HepG2 (cell line): ENCODE results near the gene DHRS1. TPM values are rescaled to one million over a fixed set of nuclear protein-coding genes. Genes with fewer than 3 reads are reported as not detected.

Experiments
- AGO1 ChIP-seq: fragments of 200-400 bp; formaldehyde crosslinking; IDR thresholded peaks from 2 replicates; pipeline ENCODE4 v1.6.1; 2017; ENCODE audit warnings: mild to moderate bottlenecking, low read depth, low read length, moderate library complexity; ENCODE audit not compliant: poor library complexity, severe bottlenecking
- FLYWCH1 ChIP-seq: sonication (generic); formaldehyde crosslinking; IDR thresholded peaks from 2 replicates; pipeline ENCODE4 v1.8.1; 2023; ENCODE audit warnings: mild to moderate bottlenecking, missing genetic modification reagents
- GZF1 ChIP-seq: sonication (generic); formaldehyde crosslinking; IDR thresholded peaks from 2 replicates; pipeline ENCODE4 v1.5.1; 2020; ENCODE audit warnings: mild to moderate bottlenecking, missing genetic modification reagents
- HNF4A ChIP-seq: sonication (generic); formaldehyde crosslinking; IDR thresholded peaks from 2 replicates; pipeline ENCODE4 v1.4.0; 2020; ENCODE audit warnings: missing genetic modification reagents
- SP5 ChIP-seq: IDR thresholded peaks from 2 replicates; pipeline ENCODE4 v1.6.1; 2016; ENCODE audit warnings: low read depth, borderline replicate concordance
- TBX2 ChIP-seq: sonication (generic); formaldehyde crosslinking; IDR thresholded peaks from 2 replicates; pipeline ENCODE4 v1.5.0; 2020; ENCODE audit warnings: missing genetic modification reagents, mild to moderate bottlenecking, borderline replicate concordance
- THYN1 ChIP-seq: sonication (generic); formaldehyde crosslinking; IDR thresholded peaks from 2 replicates; pipeline ENCODE4 v1.8.1; 2023; ENCODE audit warnings: low read depth, mild to moderate bottlenecking, moderate library complexity, missing genetic modification reagents, borderline replicate concordance
- ZFP37 ChIP-seq: sonication (generic); formaldehyde crosslinking; IDR thresholded peaks from 2 replicates; pipeline ENCODE4 v1.4.0; 2020; ENCODE audit warnings: missing genetic modification reagents, borderline replicate concordance
- ZNF282 ChIP-seq: fragments of 450-650 bp; IDR thresholded peaks from 2 replicates; pipeline ENCODE4 v1.6.1; 2018; ENCODE audit not compliant: partially characterized antibody
- ZNF317 ChIP-seq: sonication (generic); formaldehyde crosslinking; IDR thresholded peaks from 2 replicates; pipeline ENCODE4 v1.5.0; 2020; ENCODE audit warnings: mild to moderate bottlenecking, missing genetic modification reagents
- ZNF468 ChIP-seq: sonication (generic); formaldehyde crosslinking; IDR thresholded peaks from 2 replicates; pipeline ENCODE4 v1.8.0; 2022; ENCODE audit warnings: mild to moderate bottlenecking, moderate library complexity, missing genetic modification reagents
- ZNF557 ChIP-seq: sonication (generic); formaldehyde crosslinking; IDR thresholded peaks from 2 replicates; pipeline ENCODE4 v1.4.0; 2020; ENCODE audit warnings: missing genetic modification reagents
- ZNF558 ChIP-seq: sonication (generic); formaldehyde crosslinking; IDR thresholded peaks from 2 replicates; pipeline ENCODE4 v1.9.0; 2022; ENCODE audit warnings: mild to moderate bottlenecking, missing genetic modification reagents, borderline replicate concordance
- ZNF567 ChIP-seq: sonication (generic); formaldehyde crosslinking; IDR thresholded peaks from 2 replicates; pipeline ENCODE4 v1.8.1; 2023; ENCODE audit warnings: mild to moderate bottlenecking, missing genetic modification reagents, borderline replicate concordance
- polyA plus RNA-seq, 8 experiments: library from polyadenylated mRNA; depleted of rRNA in 3 of 8; stranded (reverse) in 7 of 8; unstranded in 1 of 8; fragments of >200 nt; fragmentation: Illumina TruSeq in 4 of 8; extraction: Trizol in 4 of 8; gene quantifications; 2 replicates each; pipeline versions ENCODE4 v1.2.1 to v1.2.3, GENCODE V29; 2011 to 2016; ENCODE audit warnings: low read depth in 4 of 8, missing spikeins in 1 of 8, mixed read lengths in 1 of 8; ENCODE audit not compliant: insufficient read depth in 1 of 8
- total RNA-seq, 5 experiments: library from RNA; depleted of rRNA; stranded (reverse); fragments of >200 nt; fragmentation: Illumina TruSeq; extraction: Trizol; gene quantifications; 2 replicates each; pipeline ENCODE4 v1.2.3, GENCODE V29; 2016; ENCODE audit warnings: low read depth in 1 of 5
- TF ChIP-seq, protein P1 (sequence below): sonication (generic); formaldehyde crosslinking; IDR thresholded peaks from 2 replicates; pipeline ENCODE4 v1.4.0; 2020; ENCODE audit warnings: missing genetic modification reagents, borderline replicate concordance
- TF ChIP-seq, protein P2 (sequence below): sonication (generic); formaldehyde crosslinking; IDR thresholded peaks from 2 replicates; pipeline ENCODE4 v1.5.0; 2020; ENCODE audit warnings: mild to moderate bottlenecking, low read depth, missing genetic modification reagents, borderline replicate concordance
- TF ChIP-seq, protein P3 (sequence below): sonication (generic); formaldehyde crosslinking; conservative IDR thresholded peaks from 2 replicates; pipeline ENCODE4 v1.8.0; 2022; ENCODE audit warnings: low read depth, missing genetic modification reagents
- TF ChIP-seq, protein P4 (sequence below): IDR thresholded peaks from 2 replicates; pipeline ENCODE4 v1.6.1; 2012; ENCODE audit warnings: low read depth, low read length, improper control_type of control experiment
- TF ChIP-seq, protein P5 (sequence below): sonication (generic); formaldehyde crosslinking; IDR thresholded peaks from 2 replicates; pipeline ENCODE4 v1.4.0; 2020; ENCODE audit warnings: missing genetic modification reagents
- TF ChIP-seq, protein P6 (sequence below): IDR thresholded peaks from 2 replicates; pipeline ENCODE4 v1.6.1; 2018; ENCODE audit warnings: missing genetic modification reagents, mild to moderate bottlenecking, missing compliant biosample characterization

Gene DHRS1
- total and polyA plus RNA-seq, 2 of the 13 experiments (the other 11 are each of a cell fraction or from before 2014, with no cell fraction given) = 49.8 to 60.8 TPM

DNA sequence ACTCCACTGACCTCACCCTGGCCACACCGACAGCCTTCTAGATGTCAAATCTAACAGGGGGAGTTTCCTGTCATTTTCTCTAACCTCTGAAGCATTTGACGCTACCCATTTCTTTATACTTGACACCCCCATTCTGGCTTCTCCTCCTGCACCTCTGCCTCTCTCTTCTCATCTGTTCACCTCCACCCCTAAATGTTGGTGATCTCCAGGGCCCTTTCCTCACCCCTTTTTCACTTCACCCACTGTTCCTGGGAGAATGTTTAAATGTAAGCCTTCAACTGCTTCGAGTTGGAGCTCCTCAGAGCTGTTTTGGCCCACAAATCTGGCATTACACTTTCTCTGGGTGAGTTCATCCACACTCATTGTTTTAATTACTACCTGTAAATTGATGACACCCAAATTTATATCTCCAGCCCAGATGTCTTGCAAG lies 27.7 kb downstream of the DHRS1 start (continued):
- TF ChIP-seq, protein P1, sequence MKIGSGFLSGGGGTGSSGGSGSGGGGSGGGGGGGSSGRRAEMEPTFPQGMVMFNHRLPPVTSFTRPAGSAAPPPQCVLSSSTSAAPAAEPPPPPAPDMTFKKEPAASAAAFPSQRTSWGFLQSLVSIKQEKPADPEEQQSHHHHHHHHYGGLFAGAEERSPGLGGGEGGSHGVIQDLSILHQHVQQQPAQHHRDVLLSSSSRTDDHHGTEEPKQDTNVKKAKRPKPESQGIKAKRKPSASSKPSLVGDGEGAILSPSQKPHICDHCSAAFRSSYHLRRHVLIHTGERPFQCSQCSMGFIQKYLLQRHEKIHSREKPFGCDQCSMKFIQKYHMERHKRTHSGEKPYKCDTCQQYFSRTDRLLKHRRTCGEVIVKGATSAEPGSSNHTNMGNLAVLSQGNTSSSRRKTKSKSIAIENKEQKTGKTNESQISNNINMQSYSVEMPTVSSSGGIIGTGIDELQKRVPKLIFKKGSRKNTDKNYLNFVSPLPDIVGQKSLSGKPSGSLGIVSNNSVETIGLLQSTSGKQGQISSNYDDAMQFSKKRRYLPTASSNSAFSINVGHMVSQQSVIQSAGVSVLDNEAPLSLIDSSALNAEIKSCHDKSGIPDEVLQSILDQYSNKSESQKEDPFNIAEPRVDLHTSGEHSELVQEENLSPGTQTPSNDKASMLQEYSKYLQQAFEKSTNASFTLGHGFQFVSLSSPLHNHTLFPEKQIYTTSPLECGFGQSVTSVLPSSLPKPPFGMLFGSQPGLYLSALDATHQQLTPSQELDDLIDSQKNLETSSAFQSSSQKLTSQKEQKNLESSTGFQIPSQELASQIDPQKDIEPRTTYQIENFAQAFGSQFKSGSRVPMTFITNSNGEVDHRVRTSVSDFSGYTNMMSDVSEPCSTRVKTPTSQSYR (CRISPR knock-in tag) = no peak
- TF ChIP-seq ZNF317 (CRISPR knock-in tag) (peak; percentile 16; the same call in 1 of the 2 replicates), FLYWCH1 (CRISPR knock-in tag) (peak; percentile 23; the same call in 1 of the 2 replicates), THYN1 (CRISPR knock-in tag) (peak; percentile 16; the same call in 1 of the 2 replicates), ZNF567 (CRISPR knock-in tag) (no peak), TBX2 (no peak), SP5 (no peak), ZFP37 (CRISPR knock-in tag) (no peak; the same call in 1 of the 2 replicates), AGO1 (no peak), HNF4A (CRISPR knock-in tag) (no peak), ZNF282 (no peak), ZNF468 (no peak), GZF1 (CRISPR knock-in tag) (peak; percentile 28; the same call in 1 of the 2 replicates), ZNF557 (0 out of 2 replicates have a peak, but pooled peaks have one; percentile 13), ZNF558 (no peak)
- TF ChIP-seq, protein P2, sequence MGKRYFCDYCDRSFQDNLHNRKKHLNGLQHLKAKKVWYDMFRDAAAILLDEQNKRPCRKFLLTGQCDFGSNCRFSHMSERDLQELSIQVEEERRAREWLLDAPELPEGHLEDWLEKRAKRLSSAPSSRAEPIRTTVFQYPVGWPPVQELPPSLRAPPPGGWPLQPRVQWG (CRISPR knock-in tag) = no peak
- TF ChIP-seq, protein P3, sequence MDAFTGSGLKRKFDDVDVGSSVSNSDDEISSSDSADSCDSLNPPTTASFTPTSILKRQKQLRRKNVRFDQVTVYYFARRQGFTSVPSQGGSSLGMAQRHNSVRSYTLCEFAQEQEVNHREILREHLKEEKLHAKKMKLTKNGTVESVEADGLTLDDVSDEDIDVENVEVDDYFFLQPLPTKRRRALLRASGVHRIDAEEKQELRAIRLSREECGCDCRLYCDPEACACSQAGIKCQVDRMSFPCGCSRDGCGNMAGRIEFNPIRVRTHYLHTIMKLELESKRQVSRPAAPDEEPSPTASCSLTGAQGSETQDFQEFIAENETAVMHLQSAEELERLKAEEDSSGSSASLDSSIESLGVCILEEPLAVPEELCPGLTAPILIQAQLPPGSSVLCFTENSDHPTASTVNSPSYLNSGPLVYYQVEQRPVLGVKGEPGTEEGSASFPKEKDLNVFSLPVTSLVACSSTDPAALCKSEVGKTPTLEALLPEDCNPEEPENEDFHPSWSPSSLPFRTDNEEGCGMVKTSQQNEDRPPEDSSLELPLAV (CRISPR knock-in tag) = no peak
- TF ChIP-seq, protein P4, sequence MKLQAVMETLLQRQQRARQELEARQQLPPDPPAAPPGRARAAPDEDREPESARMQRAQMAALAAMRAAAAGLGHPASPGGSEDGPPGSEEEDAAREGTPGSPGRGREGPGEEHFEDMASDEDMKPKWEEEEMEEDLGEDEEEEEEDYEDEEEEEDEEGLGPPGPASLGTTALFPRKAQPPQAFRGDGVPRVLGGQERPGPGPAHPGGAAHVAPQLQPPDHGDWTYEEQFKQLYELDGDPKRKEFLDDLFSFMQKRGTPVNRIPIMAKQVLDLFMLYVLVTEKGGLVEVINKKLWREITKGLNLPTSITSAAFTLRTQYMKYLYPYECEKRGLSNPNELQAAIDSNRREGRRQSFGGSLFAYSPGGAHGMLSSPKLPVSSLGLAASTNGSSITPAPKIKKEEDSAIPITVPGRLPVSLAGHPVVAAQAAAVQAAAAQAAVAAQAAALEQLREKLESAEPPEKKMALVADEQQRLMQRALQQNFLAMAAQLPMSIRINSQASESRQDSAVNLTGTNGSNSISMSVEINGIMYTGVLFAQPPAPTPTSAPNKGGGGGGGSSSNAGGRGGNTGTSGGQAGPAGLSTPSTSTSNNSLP = no peak
- TF ChIP-seq, protein P5, sequence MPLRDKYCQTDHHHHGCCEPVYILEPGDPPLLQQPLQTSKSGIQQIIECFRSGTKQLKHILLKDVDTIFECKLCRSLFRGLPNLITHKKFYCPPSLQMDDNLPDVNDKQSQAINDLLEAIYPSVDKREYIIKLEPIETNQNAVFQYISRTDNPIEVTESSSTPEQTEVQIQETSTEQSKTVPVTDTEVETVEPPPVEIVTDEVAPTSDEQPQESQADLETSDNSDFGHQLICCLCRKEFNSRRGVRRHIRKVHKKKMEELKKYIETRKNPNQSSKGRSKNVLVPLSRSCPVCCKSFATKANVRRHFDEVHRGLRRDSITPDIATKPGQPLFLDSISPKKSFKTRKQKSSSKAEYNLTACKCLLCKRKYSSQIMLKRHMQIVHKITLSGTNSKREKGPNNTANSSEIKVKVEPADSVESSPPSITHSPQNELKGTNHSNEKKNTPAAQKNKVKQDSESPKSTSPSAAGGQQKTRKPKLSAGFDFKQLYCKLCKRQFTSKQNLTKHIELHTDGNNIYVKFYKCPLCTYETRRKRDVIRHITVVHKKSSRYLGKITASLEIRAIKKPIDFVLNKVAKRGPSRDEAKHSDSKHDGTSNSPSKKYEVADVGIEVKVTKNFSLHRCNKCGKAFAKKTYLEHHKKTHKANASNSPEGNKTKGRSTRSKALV (CRISPR knock-in tag) = peak; percentile 79; the same call in 1 of the 2 replicates
- TF ChIP-seq, protein P6, sequence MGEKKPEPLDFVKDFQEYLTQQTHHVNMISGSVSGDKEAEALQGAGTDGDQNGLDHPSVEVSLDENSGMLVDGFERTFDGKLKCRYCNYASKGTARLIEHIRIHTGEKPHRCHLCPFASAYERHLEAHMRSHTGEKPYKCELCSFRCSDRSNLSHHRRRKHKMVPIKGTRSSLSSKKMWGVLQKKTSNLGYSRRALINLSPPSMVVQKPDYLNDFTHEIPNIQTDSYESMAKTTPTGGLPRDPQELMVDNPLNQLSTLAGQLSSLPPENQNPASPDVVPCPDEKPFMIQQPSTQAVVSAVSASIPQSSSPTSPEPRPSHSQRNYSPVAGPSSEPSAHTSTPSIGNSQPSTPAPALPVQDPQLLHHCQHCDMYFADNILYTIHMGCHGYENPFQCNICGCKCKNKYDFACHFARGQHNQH = no peak
